ENCODE data around the gene GUK1. TPM values are rescaled to one million over a fixed set of nuclear protein-coding genes. Genes with fewer than 3 reads are reported as not detected.

GUK1 gene
- total RNA-seq, 2 experiments from 2014 or later: 196 to 270 TPM

GRCh38 chr1:228152097-228152917 is 12.2 kb downstream of the GUK1 start:
- no peak overlapping the region for H3K4me3 Mint-ChIP-seq
- ChIA-PET CTCF (interaction anchor here (0.9 to 1.4 kb wide), 2 partner anchors 11 to 13 kb away, joined by 3 to 6 read pairs; partner anchors contain the start of gene IBA57), POLR2A (no interaction called here)
- no peaks in the 10 kb centered on the region for H3K9me3 Mint-ChIP-seq (ENCODE audit: low read depth)
- H3K36me3 Mint-ChIP-seq (ENCODE audit: low read depth): no peaks in the 10 kb centered on the region
- intact Hi-C loops (cut with DNase I, micrococcal nuclease): no loop called here
- DNase-seq (peak; percentile 3), ATAC-seq (no peak)
- peaks cover 19% of the 10 kb centered on the region for H3K4me1 Mint-ChIP-seq
- H3K27ac Mint-ChIP-seq: no peak overlapping the region
- H3K27me3 Mint-ChIP-seq: no peaks in the 10 kb centered on the region

GRCh38 chr1:228152918-228153258 is 12.8 kb downstream of the GUK1 start:
- H3K4me1 Mint-ChIP-seq: peaks cover 19% of the 10 kb centered on the region
- H3K36me3 Mint-ChIP-seq (ENCODE audit: low read depth): no peaks in the 10 kb centered on the region
- POLR2A ChIA-PET: no interaction called here
- CTCF ChIA-PET: interaction anchor here (0.9 to 2.2 kb wide), 3 partner anchors 10 to 13 kb away, joined by 3 to 9 read pairs (median 6); partner anchors contain the start of gene IBA57
- H3K27me3 Mint-ChIP-seq: no peaks in the 10 kb centered on the region
- no peak overlapping the region for H3K27ac Mint-ChIP-seq
- intact Hi-C loops (cut with DNase I, micrococcal nuclease): no loop called here
- no peaks in the 10 kb centered on the region for H3K9me3 Mint-ChIP-seq (ENCODE audit: low read depth)
- H3K4me3 Mint-ChIP-seq: no peak overlapping the region
- DNase-seq (peak; percentile 2), ATAC-seq (no peak)

DNA sequence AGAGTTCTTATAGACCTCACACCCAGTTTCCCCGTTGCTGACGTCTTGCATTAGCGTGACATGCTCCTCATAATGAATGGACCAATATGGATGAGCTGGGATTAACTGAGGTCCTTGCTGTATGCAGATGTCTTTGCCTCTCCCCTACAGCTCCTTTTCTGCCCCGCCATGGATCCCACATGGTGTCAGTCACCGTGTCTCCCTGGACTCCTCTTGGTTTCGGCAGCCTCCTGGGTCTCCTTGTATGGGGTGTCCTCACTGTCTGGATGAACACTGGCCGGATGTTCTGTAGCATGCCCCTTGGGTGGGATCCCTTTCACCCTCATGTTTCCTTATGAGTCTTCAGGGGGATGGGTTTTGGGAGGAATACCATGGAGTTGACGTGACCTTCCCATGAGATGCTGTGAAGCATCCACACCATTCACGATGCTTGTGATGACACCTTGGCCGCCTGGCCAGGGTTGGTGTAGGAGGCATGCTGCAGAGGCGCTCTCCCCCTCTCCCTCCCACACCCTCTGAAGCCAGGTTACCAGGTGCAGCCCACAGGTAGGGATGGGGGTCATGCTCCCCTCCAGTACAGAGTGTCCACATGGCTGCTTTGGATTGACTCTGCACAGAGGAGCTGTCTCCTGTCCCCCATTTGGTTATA is 14.1 kb downstream of the GUK1 start:
- peak overlapping the region; percentile 83 for H3K27ac Mint-ChIP-seq
- no peaks in the 10 kb centered on the region for H3K27me3 Mint-ChIP-seq
- DNase-seq (peak; percentile 2), ATAC-seq (no peak)
- no peak overlapping the region for H3K4me3 Mint-ChIP-seq
- H3K4me1 Mint-ChIP-seq: peaks cover 19% of the 10 kb centered on the region
- intact Hi-C loops (cut with DNase I, micrococcal nuclease): no loop called here
- ChIA-PET CTCF (interaction anchor here (1.0 to 2.2 kb wide), 5 partner anchors 11 to 155 kb away, joined by 3 to 9 read pairs (median 4); no protein-coding TSS in a partner anchor), POLR2A (interaction anchor here (0.9 kb wide), 1 partner anchor 13 kb away, joined by 5 read pairs; no protein-coding TSS in a partner anchor)
- no peaks in the 10 kb centered on the region for H3K9me3 Mint-ChIP-seq (ENCODE audit: low read depth)
- no peaks in the 10 kb centered on the region for H3K36me3 Mint-ChIP-seq (ENCODE audit: low read depth)

- ChIA-PET POLR2A (interaction anchor here (0.6 to 0.9 kb wide), 2 partner anchors 11 to 12 kb away, joined by 3 to 5 read pairs; partner anchors contain the start of gene IBA57), CTCF (interaction anchor here (0.8 to 2.2 kb wide), 5 partner anchors 10 to 156 kb away, joined by 3 to 9 read pairs (median 4); no protein-coding TSS in a partner anchor)
- no peaks in the 10 kb centered on the region for H3K36me3 Mint-ChIP-seq (ENCODE audit: low read depth)
- H3K4me1 Mint-ChIP-seq: peaks cover 19% of the 10 kb centered on the region
- DNase-seq (peak; percentile 79), ATAC-seq (peak; percentile 89)
- peak overlapping the region; percentile 83 for H3K27ac Mint-ChIP-seq
- intact Hi-C loops (cut with DNase I, micrococcal nuclease): loop anchor here in 1 of 2 experiments (1.0 kb wide), 1 partner anchor 15 kb away; the partner anchor contains the start of gene GUK1
- H3K27me3 Mint-ChIP-seq: no peaks in the 10 kb centered on the region
- H3K4me3 Mint-ChIP-seq: no peak overlapping the region
- H3K9me3 Mint-ChIP-seq (ENCODE audit: low read depth): no peaks in the 10 kb centered on the region
Measured at GRCh38 chr1:228154670-228155571, 14.8 kb downstream of the GUK1 start.

- Mint-ChIP-seq H3K4me1 (peaks cover 19% of the 10 kb centered on the region), H3K36me3 (ENCODE audit: low read depth) (no peaks in the 10 kb centered on the region), H3K4me3 (no peak overlapping the region), H3K9me3 (ENCODE audit: low read depth) (no peaks in the 10 kb centered on the region), H3K27ac (no peak overlapping the region), H3K27me3 (no peaks in the 10 kb centered on the region)
- CTCF ChIA-PET: interaction anchor here (1.2 to 1.7 kb wide), 3 partner anchors 9 to 156 kb away, joined by 3 to 6 read pairs (median 5); partner anchors contain the start of gene IBA57
- ATAC-seq (no peak), DNase-seq (no peak)
- POLR2A ChIA-PET: no interaction called here
- intact Hi-C loops (cut with DNase I, micrococcal nuclease): loop anchor here in 1 of 2 experiments (1.0 kb wide), 1 partner anchor 16 kb away; the partner anchor contains the start of gene GUK1
Measured at GRCh38 chr1:228155596-228156514, 15.8 kb downstream of the GUK1 start.

DNA sequence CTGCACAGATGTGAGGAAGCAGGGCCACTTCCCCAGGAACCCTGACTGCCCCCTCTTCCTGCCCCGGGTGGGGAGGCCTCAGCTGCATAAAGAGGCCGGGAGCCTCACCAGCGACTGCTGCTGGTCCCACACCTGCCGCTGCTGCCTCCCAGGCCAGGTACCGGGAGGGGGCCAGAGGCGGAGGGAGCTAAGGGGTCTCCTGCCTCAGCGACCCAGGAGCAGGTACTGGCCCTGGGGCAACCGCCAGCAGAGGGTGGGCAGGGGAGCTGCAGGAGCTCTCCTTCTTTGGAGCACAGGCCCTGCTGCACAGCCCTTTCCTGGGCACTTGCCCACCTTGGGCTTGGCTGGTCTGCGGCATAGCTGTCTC is 16.4 kb downstream of the GUK1 start:
- Mint-ChIP-seq H3K4me1 (peaks cover 19% of the 10 kb centered on the region), H3K9me3 (ENCODE audit: low read depth) (no peaks in the 10 kb centered on the region), H3K36me3 (ENCODE audit: low read depth) (no peaks in the 10 kb centered on the region), H3K4me3 (no peak overlapping the region), H3K27ac (no peak overlapping the region), H3K27me3 (no peaks in the 10 kb centered on the region)
- ChIA-PET POLR2A (no interaction called here), CTCF (interaction anchor here (1.2 kb wide), 1 partner anchor 9 kb away, joined by 5 read pairs; the partner anchor contains the start of gene IBA57)
- intact Hi-C loops (cut with DNase I, micrococcal nuclease): no loop called here
- no peak for DNase-seq
- no peak for ATAC-seq

DNA sequence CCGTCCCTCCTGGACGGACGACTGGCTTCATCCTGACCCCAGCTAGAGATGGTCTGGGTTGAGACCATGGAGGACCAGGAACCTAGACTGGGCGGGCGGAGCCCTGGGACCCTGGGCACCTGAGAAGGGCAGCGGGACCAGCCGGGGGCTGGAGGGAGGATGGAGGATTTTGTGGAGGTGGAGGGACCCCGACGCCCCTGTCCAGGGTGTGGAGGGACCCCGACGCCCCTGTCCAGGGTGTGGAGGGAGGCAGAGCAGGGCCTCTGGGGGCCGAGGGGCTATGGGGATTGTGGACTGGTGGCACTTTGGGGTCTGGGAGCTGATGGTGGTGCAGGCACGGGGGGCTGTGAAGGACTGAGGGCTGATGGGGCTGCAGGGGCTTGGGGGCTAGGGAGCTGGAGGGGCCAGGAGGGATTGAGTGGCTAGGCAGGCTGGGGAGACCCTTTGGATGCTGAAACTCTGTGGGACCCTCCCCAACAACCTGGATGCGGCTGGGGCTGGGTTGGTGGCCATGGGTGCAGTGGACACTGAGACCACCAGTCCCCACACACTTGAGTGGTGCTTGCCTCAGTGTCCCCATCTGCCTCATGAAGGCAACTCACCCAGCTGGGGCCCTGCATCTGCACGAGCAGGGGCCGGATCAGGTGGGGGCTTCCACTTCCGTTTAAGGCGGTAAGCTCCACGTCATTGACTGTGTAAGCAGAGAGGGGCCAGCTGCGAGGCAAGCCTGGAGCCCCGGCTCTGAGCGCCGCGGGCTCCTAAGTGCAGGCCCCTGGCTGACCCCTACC is 17.1 kb downstream of the GUK1 start:
- CTCF ChIA-PET: interaction anchor here (0.6 to 1.2 kb wide), 2 partner anchors 8 to 28 kb away, joined by 3 to 5 read pairs; partner anchors contain the start of gene IBA57
- intact Hi-C loops (cut with DNase I, micrococcal nuclease): no loop called here
- Mint-ChIP-seq H3K27ac (no peak overlapping the region), H3K4me1 (peaks cover 21% of the 10 kb centered on the region), H3K36me3 (ENCODE audit: low read depth) (no peaks in the 10 kb centered on the region), H3K9me3 (ENCODE audit: low read depth) (no peaks in the 10 kb centered on the region), H3K27me3 (no peaks in the 10 kb centered on the region), H3K4me3 (no peak overlapping the region)
- DNase-seq (peak; percentile 39), ATAC-seq (no peak)
- POLR2A ChIA-PET: no interaction called here

- CTCF ChIA-PET: interaction anchor here (0.6 kb wide), 1 partner anchor 29 kb away, joined by 3 read pairs; no protein-coding TSS in a partner anchor
Measured at GRCh38 chr1:228157729-228158126, 17.6 kb downstream of the GUK1 start.

GRCh38 chr1:228158151-228159007 is 18.3 kb downstream of the GUK1 start:
- Mint-ChIP-seq H3K4me3 (no peak overlapping the region), H3K9me3 (ENCODE audit: low read depth) (no peaks in the 10 kb centered on the region), H3K27ac (no peak overlapping the region), H3K4me1 (peaks cover 31% of the 10 kb centered on the region), H3K36me3 (ENCODE audit: low read depth) (no peaks in the 10 kb centered on the region), H3K27me3 (no peaks in the 10 kb centered on the region)
- DNase-seq (no peak), ATAC-seq (no peak)
- ChIA-PET CTCF (no interaction called here), POLR2A (no interaction called here)
- intact Hi-C loops (cut with DNase I, micrococcal nuclease): no loop called here

More at GRCh38 chr1:228157729-228158126, 17.6 kb downstream of the GUK1 start:
- Mint-ChIP-seq H3K4me1 (peaks cover 26% of the 10 kb centered on the region), H3K4me3 (no peak overlapping the region), H3K36me3 (ENCODE audit: low read depth) (no peaks in the 10 kb centered on the region), H3K27me3 (no peaks in the 10 kb centered on the region), H3K9me3 (ENCODE audit: low read depth) (no peaks in the 10 kb centered on the region), H3K27ac (no peak overlapping the region)
- DNase-seq (no peak), ATAC-seq (no peak)
- intact Hi-C loops (cut with DNase I, micrococcal nuclease): no loop called here
- POLR2A ChIA-PET: no interaction called here
